Liver (tissue), 2 donors: Measurements from ENCODE around the gene SELENOM.

Source experiments
- CTCF ChIP-seq: fragments of 150-350 bp; IDR thresholded peaks from 2 replicates; pipeline ENCODE4 v1.5.1; 2017; ENCODE audit warnings: improper control_type of control experiment, low read depth, low read length; ENCODE audit not compliant: missing input control
- ZBTB33 ChIP-seq: IDR thresholded peaks from 2 replicates; pipeline ENCODE4 v1.6.1; 2016; ENCODE audit warnings: antibody characterized with exemption
- donor health status: healthy.

GRCh38 chr22:31080848-31081649 lies 26.3 kb downstream of the SELENOM start, which contains the start of gene SMTN:
- no peak for TF ChIP-seq ZBTB33
- TF ChIP-seq CTCF: no peak
